ENCODE results near the gene SNX9.
"Not testable (repeated sequence)": the region's sequence is repeated elsewhere in the genome, so short reads cannot be mapped to it uniquely, and the experiment has no call there.

SNX9 gene

GRCh38 chr6:157823001-157823527, at the start of gene SNX9:
SNX9 (plus strand) TSS chr6:157823246; CDS start chr6:157823435, 189 bp downstream.
- peak in 12 of 14 donors; percentile 33 to 80 (median 46) for DNase-seq

DNA sequence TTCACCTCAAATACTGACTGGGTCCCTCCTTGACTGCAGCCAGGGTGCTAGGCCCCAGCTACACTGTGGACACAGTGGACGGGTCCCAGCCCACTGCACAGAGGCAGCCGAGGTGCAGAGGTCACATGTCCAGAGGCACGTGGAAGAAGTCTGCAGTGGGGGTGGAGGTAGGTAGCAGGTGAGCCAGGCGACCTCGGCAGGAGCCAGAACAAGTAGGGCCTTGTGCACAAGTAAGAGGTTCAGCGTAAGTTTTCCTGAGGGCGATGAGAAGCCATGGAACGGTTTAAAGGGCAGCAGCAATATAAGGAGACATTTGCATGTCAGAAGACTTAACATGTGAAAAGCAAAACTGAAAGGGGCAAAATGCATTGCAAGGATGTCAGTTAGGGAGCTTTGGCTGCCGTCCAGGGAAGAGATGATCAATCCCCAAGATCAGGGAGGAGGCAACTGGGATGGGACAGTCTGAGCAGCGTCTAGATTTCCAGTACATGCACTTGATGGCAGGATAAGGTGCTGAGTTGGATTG, 49.7 kb upstream of the SNX9 start:
- DNase-seq = no peak

DNA sequence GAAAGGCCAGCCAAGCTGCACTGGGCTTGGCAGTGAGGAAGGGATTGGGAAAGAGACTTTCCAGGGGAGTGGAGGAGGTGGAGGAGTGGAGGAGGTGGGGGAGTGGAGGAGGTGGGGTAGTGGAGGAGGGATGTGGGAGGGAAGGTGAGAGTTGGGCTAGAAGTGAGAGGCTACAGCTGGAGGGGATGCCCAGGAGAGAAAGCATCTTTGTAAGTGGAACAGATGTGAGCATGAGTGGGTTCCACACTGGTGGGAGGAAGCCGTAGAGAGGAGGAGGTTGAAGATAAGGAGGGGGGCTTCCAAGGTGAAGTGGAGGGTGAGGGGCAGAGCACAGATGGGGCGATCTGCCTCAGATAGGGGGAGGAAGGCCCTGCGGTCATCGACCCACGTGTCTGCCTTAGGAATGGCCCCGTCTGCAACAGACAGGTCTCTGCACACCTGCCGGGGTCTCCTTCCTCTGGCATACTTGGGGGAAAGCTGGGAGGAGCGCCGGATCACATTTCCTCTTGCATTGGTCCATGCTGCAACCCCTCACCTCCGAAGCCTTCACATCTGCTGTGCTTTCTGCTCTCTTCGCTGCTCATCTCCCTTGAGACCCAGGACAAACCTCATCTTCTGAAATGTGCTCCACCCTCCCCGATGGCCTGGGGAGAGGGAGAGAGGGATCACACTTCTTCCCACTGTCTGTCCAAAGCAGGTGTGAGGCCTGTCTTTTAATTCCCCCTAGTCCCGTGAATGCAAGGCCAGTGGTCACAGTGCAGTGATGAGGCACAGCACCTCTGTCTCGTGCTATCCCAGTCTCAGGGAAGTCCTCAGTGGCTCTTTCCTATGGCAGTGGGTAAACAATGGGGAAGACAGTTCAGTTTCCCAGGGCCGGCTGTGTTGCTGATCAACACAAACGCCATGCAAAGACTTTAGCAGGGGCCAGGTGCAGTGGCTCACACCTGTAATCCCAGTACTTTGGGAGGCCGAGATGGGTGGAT, 48.6 kb upstream of the SNX9 start:
- peak in 1 of 14 donors; percentile 22 for DNase-seq

GRCh38 chr6:157775376-157775775, 47.7 kb upstream of the SNX9 start:
- no peak for DNase-seq

DNA sequence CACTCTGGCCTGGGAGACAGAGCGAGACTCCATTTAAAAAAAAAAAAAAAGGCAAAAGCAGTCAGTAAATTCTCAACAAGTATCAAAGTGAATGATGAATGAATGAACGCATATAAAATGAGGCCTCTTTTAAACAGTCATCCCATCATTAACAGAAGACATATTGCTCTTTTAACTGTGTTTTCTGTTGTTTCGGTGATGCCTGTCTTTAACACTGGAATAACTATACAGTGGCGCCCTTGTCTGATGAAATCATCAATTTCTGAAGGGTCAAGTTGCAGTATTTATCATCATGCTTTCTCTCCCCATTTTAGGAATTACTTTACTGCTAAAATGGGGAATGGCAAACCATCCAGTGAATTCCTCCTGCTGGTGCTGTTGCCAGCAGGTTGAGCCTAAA, 45.7 kb upstream of the SNX9 start:
- DNase-seq = no peak

- DNase-seq = no peak
Observed at GRCh38 chr6:157778719-157779118, 44.3 kb upstream of the SNX9 start.

DNA sequence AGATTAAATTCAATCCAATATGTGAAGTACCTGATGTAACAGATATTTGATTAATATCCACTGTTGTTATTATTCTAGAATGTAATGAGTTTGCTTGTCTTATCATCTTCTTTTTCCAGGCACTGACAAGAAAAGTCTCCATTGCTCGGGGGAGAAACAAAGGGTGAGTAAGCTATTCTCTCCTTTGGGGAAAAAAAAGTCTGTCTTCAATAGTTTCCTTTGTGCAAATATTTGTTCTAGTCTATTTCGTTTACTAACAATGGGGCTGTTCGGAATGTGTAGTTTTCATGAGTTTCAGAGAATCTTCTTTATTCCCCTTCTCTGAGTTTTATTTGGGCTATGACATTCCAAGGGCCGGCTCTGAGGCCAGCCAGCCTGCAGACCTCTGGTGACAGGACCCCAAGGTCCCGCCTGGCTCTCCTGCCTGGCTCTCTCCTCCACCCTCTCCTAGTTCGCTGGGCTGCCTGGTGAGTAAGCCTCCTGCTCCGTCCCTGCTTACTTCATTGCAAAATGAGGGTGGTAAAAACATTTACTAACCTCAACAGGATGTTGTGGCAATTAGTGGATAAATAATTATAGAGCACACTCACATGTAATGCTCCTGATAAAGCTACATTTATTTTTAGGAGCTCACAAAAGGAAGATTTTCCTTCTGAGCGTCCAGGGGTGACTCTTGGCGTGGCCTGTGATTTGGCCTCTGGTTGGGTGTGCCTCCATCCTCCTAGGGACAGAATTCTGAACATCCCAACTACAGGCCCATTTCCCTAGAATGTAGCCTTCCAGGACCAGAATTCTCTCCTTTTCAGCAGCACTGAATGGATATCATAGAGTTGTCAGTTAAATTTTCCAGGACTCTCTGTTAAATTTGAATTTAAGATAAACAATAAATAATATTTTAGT, 43.1 kb upstream of the SNX9 start:
- DNase-seq = peak in 2 of 14 donors; percentile 21 to 37

DNA sequence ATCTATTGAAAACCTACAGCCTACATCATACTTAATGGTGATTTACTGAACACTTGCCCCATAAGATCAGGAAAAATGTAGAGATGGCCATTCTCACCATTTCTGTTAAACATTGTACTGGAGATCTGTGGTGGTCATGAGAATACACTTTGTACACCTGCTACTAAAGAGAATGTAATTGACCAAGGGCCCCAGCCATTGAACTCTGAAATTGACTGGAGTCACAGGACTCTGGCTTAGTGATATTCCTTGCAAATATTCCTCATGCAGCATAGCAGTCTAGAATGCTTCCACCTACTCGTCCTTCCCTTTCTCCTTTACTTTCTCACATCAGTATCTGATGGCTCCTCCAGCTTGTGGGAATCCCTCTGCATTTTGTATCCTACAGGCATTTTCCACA, 37.4 kb upstream of the SNX9 start:
- DNase-seq = no peak

DNA sequence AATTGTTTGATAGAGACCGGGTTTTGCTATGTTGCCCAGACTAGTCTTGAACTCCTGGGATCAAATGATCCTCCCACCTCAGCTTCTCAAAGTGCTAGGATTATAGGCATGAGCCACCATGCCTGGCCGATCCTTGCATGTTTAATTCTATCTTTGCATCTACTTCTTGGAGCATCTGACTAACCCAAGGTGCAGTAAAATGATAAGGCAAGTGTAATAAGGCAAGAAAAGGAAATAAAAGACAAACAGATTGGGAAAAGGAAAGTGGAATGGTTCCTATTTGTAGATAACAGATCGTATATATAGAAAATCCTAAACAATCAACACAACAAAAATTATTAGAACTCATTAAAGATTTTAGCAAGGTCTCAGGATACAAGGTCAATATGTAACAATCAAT, 36.8 kb upstream of the SNX9 start:
- no peak for DNase-seq

DNA sequence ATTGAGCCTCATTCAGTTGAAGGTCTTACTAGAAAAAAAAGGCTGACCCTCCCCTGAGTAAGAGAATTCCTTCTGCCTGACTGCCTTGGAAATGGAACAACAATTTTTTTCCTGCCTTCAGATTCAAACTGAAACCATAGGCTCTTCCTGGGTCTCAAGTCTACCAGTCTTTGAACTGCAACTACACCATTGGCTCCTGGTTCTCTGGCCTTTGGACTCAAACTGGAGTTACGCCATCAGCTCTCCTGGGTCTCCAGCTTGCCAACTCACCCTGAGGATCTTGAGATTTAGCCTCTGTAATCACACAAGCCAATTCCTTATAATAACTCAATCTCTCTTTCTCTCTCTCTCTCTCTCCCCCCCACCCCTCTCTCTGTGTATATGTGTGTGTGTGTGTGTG, 36.0 kb upstream of the SNX9 start:
- DNase-seq = no peak

DNA sequence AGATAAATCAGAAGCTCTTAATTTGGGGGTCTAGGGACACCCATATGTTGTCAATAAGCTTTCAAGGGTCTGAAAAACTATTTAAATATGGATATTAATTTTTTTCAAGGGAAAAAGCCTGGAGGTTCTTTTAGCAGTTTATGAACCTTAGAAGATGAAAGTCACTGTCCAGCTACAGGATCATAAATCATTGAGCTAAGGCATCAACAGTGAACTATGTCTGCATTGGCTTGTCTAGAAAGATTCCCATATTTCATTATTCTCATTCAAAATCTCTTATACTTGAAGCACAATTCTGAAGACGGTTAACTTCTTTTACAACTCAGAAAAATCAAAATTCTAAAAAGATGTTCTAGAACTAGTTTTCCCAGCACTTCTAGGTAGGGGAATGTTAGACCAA, 34.9 kb upstream of the SNX9 start:
- no peak for DNase-seq

DNA sequence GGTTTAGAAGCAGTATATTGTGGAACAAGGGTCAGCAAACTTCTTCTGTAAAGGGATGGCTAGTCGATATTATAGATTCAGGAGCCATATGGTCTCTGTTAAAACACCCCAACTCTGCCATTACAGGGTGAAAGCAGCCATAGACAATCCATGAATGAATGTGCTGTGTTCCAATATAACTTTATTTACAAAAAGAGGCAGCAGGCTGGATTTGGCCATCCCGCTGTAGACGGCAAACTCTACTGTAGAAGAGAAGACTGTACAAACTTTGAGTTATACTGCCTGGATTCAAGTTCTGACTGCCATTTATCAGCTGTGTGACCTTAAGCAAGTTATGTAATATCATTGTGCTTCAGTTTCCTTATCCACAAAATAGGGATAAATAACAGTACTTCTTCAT, 33.7 kb upstream of the SNX9 start:
- no peak for DNase-seq

DNA sequence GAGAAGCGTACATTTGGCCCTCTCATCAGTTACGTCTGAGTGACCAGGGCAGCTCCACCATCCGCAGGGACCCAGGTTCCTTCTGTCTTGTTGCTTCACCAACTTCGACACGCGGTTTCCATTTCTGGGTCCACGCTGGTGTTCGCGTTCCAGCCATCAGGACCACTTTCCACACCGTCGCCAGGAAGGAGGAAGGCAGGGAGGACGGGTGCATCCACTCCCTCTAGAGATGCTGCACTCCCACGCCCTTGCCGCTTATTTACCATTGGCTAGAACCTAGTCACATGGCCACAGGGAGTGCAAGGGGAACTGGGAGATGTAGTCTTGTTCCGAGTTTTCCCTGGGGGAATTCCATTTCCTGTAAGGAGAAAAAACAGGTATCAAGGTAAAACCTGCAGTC, 33.2 kb upstream of the SNX9 start:
- no peak for DNase-seq

DNA sequence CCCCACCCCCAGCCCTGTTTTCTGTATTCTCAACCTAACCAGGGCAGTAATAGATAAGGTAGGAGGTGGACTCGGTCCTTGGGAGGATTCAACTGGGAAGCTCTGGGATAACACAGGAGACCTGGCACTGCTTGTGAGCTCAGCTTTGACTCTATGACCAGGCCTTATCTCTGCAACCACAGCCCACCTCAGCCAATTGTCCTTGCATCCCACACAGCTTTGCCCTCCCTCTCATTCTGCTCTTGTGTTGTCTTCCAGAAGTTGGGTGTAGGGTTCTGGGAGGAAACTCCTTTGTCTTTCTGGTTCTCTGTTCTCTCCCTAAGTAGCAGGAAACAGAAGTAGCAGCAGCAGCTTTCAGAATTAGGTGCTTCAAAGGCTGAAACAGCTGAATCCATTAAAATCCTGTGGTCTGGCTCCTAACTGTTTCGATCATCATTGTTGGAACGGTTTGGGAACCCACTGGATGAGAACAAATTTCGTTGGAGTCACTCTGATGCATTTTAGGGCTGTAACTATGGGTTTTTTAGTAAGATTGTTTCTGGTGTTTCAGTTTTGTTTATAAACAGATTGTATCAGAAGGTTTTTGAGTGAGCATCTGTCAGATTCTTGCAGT, 32.4 kb upstream of the SNX9 start:
- DNase-seq = no peak

DNA sequence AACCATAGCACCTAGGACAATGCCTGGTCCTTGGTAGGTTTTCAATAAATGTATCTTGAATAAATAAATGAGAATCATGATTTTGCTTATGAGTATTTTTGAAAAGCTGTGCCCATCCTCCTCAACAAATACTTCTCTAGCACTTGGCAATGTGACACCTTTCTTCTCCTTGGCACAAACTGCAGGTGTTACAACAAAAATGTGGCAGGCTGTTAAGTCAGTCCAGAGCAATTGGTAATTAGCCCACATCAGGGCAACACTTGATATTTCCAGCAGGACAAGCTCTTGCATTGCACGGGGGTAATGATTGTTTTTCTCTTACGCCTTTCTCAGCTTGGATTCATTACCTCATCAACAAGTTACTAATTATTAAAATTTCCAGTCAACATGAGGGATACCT, 31.6 kb upstream of the SNX9 start:
- no peak for DNase-seq

GRCh38 chr6:157792671-157793070, 30.4 kb upstream of the SNX9 start:
- no peak for DNase-seq

GRCh38 chr6:157794012-157794411, 29.0 kb upstream of the SNX9 start:
- DNase-seq = not testable (repeated sequence)

DNA sequence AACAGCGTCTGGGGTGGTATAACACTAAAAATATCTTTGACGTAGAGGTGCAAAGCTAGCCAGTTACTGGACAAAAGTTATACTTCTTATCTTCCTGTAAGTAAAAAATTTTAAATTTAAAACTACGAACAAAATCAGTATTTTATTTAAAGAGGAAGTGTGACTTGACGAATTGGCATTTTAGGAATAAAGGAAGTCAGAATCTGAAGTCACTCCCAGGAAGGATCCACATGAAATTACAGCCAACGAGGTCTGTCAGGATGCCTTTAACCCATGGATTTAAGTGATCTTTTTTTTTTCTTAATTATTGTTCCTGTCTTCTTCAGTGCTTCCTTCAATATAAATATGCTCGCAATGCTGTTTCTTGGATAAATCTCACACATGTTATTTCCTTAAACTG, 27.2 kb upstream of the SNX9 start:
- DNase-seq = no peak

- DNase-seq = no peak
Observed at GRCh38 chr6:157798851-157799250, 24.2 kb upstream of the SNX9 start.

DNA sequence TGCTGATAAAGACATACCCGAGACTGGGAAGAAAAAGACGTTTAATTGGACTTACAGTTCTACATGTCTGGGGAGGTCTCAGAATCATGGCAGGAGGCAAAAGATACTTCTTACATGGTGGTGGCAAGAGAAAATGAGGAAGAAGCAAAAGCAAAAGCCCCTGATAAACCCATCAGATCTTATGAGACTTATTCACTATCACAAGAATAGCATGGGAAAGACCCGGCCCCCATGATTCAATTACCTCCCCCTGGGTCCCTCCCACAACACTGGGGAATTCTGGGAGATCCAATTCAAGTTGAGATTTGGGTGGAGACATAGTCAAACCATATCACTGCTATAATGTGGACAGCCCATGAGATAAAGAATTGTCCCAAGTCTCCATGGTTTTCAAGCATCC, 23.5 kb upstream of the SNX9 start:
- DNase-seq = not testable (repeated sequence)

DNA sequence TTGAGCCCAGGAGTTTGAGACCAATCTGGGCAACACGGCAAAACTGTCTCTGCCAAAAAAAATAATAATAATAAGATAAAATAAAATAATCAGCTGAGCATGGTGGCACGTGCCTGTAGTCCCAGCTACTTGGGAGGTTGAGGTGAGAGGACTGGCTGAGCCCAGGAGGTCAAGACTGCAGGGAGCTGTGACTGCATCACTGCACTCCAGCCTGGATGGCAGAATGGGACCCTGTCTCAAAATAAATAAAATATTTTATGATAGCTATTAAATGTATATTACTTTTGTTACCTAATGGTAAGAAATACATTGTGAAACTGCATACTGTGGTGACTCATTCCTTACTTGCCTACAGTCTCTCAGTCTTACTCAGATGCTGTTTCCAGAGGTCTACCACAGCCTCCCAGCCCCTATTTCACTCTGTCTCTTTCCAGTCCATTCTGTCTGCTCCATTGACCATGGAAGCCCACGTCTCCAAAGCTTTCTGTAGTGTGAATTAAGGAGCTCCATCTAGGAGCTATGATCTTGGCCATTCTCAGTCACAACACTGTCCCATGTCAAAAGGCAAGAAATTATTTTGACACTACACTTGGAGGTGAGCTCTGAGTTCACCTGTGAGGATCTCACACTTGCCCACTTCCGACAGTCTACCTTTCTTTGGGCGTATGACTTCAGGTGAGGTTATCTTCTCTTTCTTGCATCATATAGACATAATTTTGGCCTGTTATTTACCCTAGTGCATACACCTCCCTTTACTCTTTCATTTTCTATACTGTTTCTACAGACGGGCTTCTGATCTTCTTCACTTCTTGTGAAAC, 22.4 kb upstream of the SNX9 start:
- no peak for DNase-seq
